ENCODE results near the gene CEP250. TPM values are rescaled to one million over a fixed set of nuclear protein-coding genes. Genes with fewer than 3 reads are reported as not detected.

Gene CEP250
- total RNA-seq, 1 donor from 2014 or later: 58.5 TPM

DNA sequence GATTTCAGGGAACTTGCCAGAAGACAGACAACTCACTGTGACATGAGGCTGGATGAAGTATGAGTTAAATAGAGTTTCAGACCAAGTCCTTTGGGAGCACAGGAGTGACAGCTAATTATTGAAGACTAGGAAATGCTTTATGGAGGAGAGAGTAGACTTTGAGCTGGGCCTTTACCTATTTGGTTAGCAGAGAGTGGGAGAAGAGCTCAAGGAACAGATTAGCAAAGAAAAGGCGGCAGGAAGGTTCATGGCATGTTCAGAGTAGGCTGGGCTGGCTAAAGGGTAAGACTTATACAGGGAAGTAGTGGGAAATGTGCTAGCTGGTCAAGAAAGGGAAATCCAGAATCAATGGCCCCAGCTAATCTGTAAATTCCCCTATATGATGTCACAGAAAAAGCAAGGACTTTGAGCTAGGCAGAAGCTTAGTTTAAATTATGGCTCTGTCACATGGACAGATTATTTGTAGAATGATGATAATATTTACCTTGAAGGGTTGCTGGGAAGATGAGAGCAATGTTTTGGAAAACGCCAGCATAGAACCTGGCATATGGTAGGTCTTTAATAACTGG, 19.0 kb downstream of the CEP250 start:
- H3K27ac Mint-ChIP-seq (ENCODE audit: unreplicated experiment): no peak overlapping the region
- H3K9me3 Mint-ChIP-seq (ENCODE audit: unreplicated experiment): no peaks in the 10 kb centered on the region
- no peak overlapping the region for H3K4me3 Mint-ChIP-seq (ENCODE audit: unreplicated experiment)
- peaks cover 30% of the 10 kb centered on the region for H3K36me3 Mint-ChIP-seq (ENCODE audit: unreplicated experiment)
- no peak for TF ChIP-seq CTCF (IDR thresholded peaks at IDR 0.05)
- no peaks in the 10 kb centered on the region for H3K27me3 Mint-ChIP-seq (ENCODE audit: unreplicated experiment)
- DNase-seq (ENCODE audit: extremely low spot score, unreplicated experiment): no peak
- no peaks in the 10 kb centered on the region for H3K4me1 Mint-ChIP-seq (ENCODE audit: unreplicated experiment)

DNA sequence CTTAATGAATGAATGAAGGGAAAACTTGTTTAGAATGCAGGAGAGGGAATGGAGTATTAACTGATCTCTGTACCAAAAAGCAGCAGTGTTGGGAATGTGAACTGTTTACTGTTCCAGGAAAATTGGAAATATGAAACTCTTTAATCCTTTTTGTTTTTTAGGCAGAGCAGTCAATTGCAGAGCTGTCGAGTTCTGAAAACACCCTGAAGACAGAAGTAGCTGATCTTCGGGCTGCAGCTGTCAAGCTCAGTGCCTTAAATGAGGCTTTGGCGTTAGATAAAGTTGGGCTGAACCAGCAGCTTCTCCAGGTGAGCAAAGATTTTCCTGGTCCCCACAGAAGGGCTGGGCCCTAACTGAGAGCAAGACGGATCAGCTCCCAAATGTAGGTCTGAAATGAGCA, 20.9 kb downstream of the CEP250 start:
- no peaks in the 10 kb centered on the region for H3K27me3 Mint-ChIP-seq (ENCODE audit: unreplicated experiment)
- peaks cover 28% of the 10 kb centered on the region for H3K36me3 Mint-ChIP-seq (ENCODE audit: unreplicated experiment)
- no peaks in the 10 kb centered on the region for H3K4me1 Mint-ChIP-seq (ENCODE audit: unreplicated experiment)
- no peak overlapping the region for H3K4me3 Mint-ChIP-seq (ENCODE audit: unreplicated experiment)
- no peak for TF ChIP-seq CTCF (IDR thresholded peaks at IDR 0.05)
- no peaks in the 10 kb centered on the region for H3K9me3 Mint-ChIP-seq (ENCODE audit: unreplicated experiment)
- H3K27ac Mint-ChIP-seq (ENCODE audit: unreplicated experiment): no peak overlapping the region
- no peak for DNase-seq (ENCODE audit: extremely low spot score, unreplicated experiment)

DNA sequence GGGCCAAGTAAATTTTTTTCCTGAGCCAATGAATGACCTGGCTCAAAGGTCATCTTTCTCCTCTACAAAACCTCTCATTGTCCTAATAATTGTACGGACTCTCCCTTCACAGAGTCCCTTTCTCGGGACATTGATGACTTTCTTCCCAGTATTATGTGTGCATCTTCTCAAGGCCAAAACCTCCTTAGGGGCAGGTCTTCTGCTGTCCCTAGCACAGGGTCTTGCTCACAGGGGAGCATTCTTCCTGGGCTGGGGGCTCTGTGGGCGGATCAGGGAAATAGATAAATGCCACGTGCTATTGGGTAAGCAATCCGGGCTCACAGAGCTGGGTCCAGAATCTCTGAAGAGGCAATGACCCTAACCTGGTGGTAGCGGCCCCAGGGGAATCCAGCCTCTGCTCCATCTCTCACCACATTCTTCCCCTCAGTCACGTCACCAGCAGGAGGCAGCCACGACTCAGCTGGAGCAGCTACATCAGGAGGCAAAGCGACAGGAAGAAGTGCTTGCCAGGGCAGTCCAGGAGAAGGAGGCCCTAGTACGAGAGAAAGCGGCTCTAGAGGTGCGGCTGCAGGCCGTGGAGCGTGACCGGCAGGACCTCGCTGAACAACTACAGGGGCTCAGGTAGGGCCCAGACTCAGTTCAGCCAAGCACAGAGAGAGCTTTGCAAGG, 23.5 kb downstream of the CEP250 start:
- no peak for TF ChIP-seq CTCF (IDR thresholded peaks at IDR 0.05)
- Mint-ChIP-seq H3K27me3 (ENCODE audit: unreplicated experiment) (no peaks in the 10 kb centered on the region), H3K4me1 (ENCODE audit: unreplicated experiment) (no peaks in the 10 kb centered on the region), H3K9me3 (ENCODE audit: unreplicated experiment) (peaks cover 5% of the 10 kb centered on the region), H3K36me3 (ENCODE audit: unreplicated experiment) (peaks cover 30% of the 10 kb centered on the region), H3K27ac (ENCODE audit: unreplicated experiment) (no peak overlapping the region), H3K4me3 (ENCODE audit: unreplicated experiment) (no peak overlapping the region)
- no peak for DNase-seq (ENCODE audit: extremely low spot score, unreplicated experiment)

GRCh38 chr20:35479798-35480197, 24.4 kb downstream of the CEP250 start:
- Mint-ChIP-seq H3K27ac (ENCODE audit: unreplicated experiment) (no peak overlapping the region), H3K4me1 (ENCODE audit: unreplicated experiment) (no peaks in the 10 kb centered on the region), H3K27me3 (ENCODE audit: unreplicated experiment) (no peaks in the 10 kb centered on the region), H3K9me3 (ENCODE audit: unreplicated experiment) (peaks cover 10% of the 10 kb centered on the region), H3K36me3 (ENCODE audit: unreplicated experiment) (peaks cover 38% of the 10 kb centered on the region), H3K4me3 (ENCODE audit: unreplicated experiment) (no peak overlapping the region)
- no peak for TF ChIP-seq CTCF (IDR thresholded peaks at IDR 0.05)
- no peak for DNase-seq (ENCODE audit: extremely low spot score, unreplicated experiment)

DNA sequence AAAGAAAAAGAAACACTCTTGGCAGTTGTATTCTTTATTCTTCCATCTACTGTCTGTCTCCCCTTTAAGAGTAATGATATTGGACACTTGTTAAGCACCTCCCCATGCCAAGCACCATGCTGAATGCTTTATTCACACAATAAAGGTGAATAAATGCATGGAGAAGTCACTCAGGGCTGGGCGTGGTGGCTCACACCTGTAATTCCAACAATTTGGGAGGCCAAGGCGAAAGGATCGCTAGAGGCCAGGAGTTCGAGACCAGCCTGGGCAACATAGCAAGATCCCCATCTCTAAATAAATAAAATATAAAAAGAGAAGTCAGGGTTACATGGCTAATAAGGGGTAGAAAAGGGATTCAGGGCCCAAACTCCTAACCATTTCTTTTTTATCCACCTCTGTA, 32.1 kb downstream of the CEP250 start:
- Mint-ChIP-seq H3K27me3 (ENCODE audit: unreplicated experiment) (no peaks in the 10 kb centered on the region), H3K36me3 (ENCODE audit: unreplicated experiment) (peaks cover 34% of the 10 kb centered on the region), H3K4me1 (ENCODE audit: unreplicated experiment) (no peaks in the 10 kb centered on the region), H3K9me3 (ENCODE audit: unreplicated experiment) (peaks cover 10% of the 10 kb centered on the region), H3K27ac (ENCODE audit: unreplicated experiment) (no peak overlapping the region), H3K4me3 (ENCODE audit: unreplicated experiment) (no peak overlapping the region)
- no peak for TF ChIP-seq CTCF (IDR thresholded peaks at IDR 0.05)
- DNase-seq (ENCODE audit: extremely low spot score, unreplicated experiment): no peak

All from osteocyte (in vitro differentiated cells).